ENCODE measurements around the gene ZDHHC17. TPM values are rescaled to one million over a fixed set of nuclear protein-coding genes. Genes with fewer than 3 reads are reported as not detected.

Gene ZDHHC17
- total RNA-seq, 1 experiment from 2014 or later: 20.9 TPM

GRCh38 chr12:76863837-76864236 lies 99.9 kb downstream of the ZDHHC17 start:
- Histone ChIP-seq H3K4me3 (no peak overlapping the region), H3K9me3 (replicated peaks) (no peaks in the 10 kb centered on the region), H3K27ac (peak overlapping the region; percentile 67), H3K36me3 (peaks cover 33% of the 10 kb centered on the region), H3K27me3 (replicated peaks) (no peaks in the 10 kb centered on the region), H3K4me1 (replicated peaks) (peaks cover 54% of the 10 kb centered on the region)
- DNase-seq (ENCODE audit: low read depth in 1 of 2, low spot score in 2 of 2): peak in 1 of 2 experiments; percentile 36

- no peaks in the 10 kb centered on the region for H3K9me3 ChIP-seq (replicated peaks)
- peaks cover 54% of the 10 kb centered on the region for H3K4me1 ChIP-seq (replicated peaks)
- H3K27me3 ChIP-seq (replicated peaks): no peaks in the 10 kb centered on the region
- no peak overlapping the region for H3K4me3 ChIP-seq
- DNase-seq (ENCODE audit: low read depth in 1 of 2, low spot score in 2 of 2): no peak
- H3K36me3 ChIP-seq: peaks cover 25% of the 10 kb centered on the region
- peak overlapping the region; percentile 67 for H3K27ac ChIP-seq
Measured at GRCh38 chr12:76864791-76865400, 101.0 kb downstream of the ZDHHC17 start.

- Histone ChIP-seq H3K4me1 (replicated peaks) (peaks cover 54% of the 10 kb centered on the region), H3K36me3 (peaks cover 18% of the 10 kb centered on the region), H3K27ac (peak overlapping the region; percentile 45), H3K27me3 (replicated peaks) (no peaks in the 10 kb centered on the region), H3K9me3 (replicated peaks) (no peaks in the 10 kb centered on the region), H3K4me3 (no peak overlapping the region)
- peak in 1 of 2 experiments; percentile 54 for DNase-seq (ENCODE audit: low read depth in 1 of 2, low spot score in 2 of 2)
Measured at GRCh38 chr12:76866151-76866567, 102.2 kb downstream of the ZDHHC17 start.

- no peak overlapping the region for H3K4me3 ChIP-seq
- H3K27ac ChIP-seq: peak overlapping the region; percentile 45
- H3K27me3 ChIP-seq (replicated peaks): no peaks in the 10 kb centered on the region
- H3K9me3 ChIP-seq (replicated peaks): no peaks in the 10 kb centered on the region
- peak; percentile 34 to 55 for DNase-seq (ENCODE audit: low read depth in 1 of 2, low spot score in 2 of 2)
- peaks cover 54% of the 10 kb centered on the region for H3K4me1 ChIP-seq (replicated peaks)
- peaks cover 14% of the 10 kb centered on the region for H3K36me3 ChIP-seq
Measured at GRCh38 chr12:76866726-76867125, 102.8 kb downstream of the ZDHHC17 start.

- Histone ChIP-seq H3K36me3 (no peaks in the 10 kb centered on the region), H3K4me3 (no peak overlapping the region), H3K27ac (no peak overlapping the region), H3K4me1 (replicated peaks) (peaks cover 14% of the 10 kb centered on the region), H3K9me3 (replicated peaks) (no peaks in the 10 kb centered on the region), H3K27me3 (replicated peaks) (no peaks in the 10 kb centered on the region)
- no peak for DNase-seq (ENCODE audit: low read depth in 1 of 2, low spot score in 2 of 2)
Measured at GRCh38 chr12:76871082-76871481, 107.2 kb downstream of the ZDHHC17 start.

- Histone ChIP-seq H3K9me3 (replicated peaks) (no peaks in the 10 kb centered on the region), H3K27me3 (replicated peaks) (no peaks in the 10 kb centered on the region), H3K4me3 (no peak overlapping the region), H3K27ac (no peak overlapping the region), H3K4me1 (replicated peaks) (peaks cover 7% of the 10 kb centered on the region), H3K36me3 (no peaks in the 10 kb centered on the region)
- DNase-seq (ENCODE audit: low read depth in 1 of 2, low spot score in 2 of 2): no peak
Measured at GRCh38 chr12:76871742-76872141, 107.8 kb downstream of the ZDHHC17 start.

GRCh38 chr12:76872415-76872814 lies 108.5 kb downstream of the ZDHHC17 start:
- Histone ChIP-seq H3K36me3 (no peaks in the 10 kb centered on the region), H3K4me1 (replicated peaks) (peaks cover 4% of the 10 kb centered on the region; the same call in 1 of the 2 replicates), H3K27me3 (replicated peaks) (no peaks in the 10 kb centered on the region), H3K27ac (no peak overlapping the region), H3K9me3 (replicated peaks) (no peaks in the 10 kb centered on the region), H3K4me3 (no peak overlapping the region)
- no peak for DNase-seq (ENCODE audit: low read depth in 1 of 2, low spot score in 2 of 2)

GRCh38 chr12:76874027-76874426 lies 110.1 kb downstream of the ZDHHC17 start:
- Histone ChIP-seq H3K27me3 (replicated peaks) (no peaks in the 10 kb centered on the region), H3K4me3 (no peak overlapping the region), H3K27ac (no peak overlapping the region), H3K4me1 (replicated peaks) (peaks cover 8% of the 10 kb centered on the region; the same call in 1 of the 2 replicates), H3K9me3 (replicated peaks) (no peaks in the 10 kb centered on the region), H3K36me3 (peaks cover 3% of the 10 kb centered on the region; the same call in 1 of the 2 replicates)
- DNase-seq (ENCODE audit: low read depth in 1 of 2, low spot score in 2 of 2): no peak

GRCh38 chr12:76874491-76875190 lies 110.7 kb downstream of the ZDHHC17 start:
- no peak for DNase-seq (ENCODE audit: low read depth in 1 of 2, low spot score in 2 of 2)
- Histone ChIP-seq H3K4me1 (replicated peaks) (peaks cover 15% of the 10 kb centered on the region), H3K27ac (no peak overlapping the region), H3K9me3 (replicated peaks) (no peaks in the 10 kb centered on the region), H3K27me3 (replicated peaks) (no peaks in the 10 kb centered on the region), H3K4me3 (no peak overlapping the region), H3K36me3 (peaks cover 5% of the 10 kb centered on the region; the same call in 1 of the 2 replicates)

- no peak for DNase-seq (ENCODE audit: low read depth in 1 of 2, low spot score in 2 of 2)
- Histone ChIP-seq H3K36me3 (peaks cover 5% of the 10 kb centered on the region; the same call in 1 of the 2 replicates), H3K4me1 (replicated peaks) (peaks cover 26% of the 10 kb centered on the region), H3K9me3 (replicated peaks) (no peaks in the 10 kb centered on the region), H3K27ac (no peak overlapping the region), H3K27me3 (replicated peaks) (no peaks in the 10 kb centered on the region), H3K4me3 (no peak overlapping the region)
Measured at GRCh38 chr12:76876696-76877229, 112.8 kb downstream of the ZDHHC17 start.

- peak in 1 of 2 experiments; percentile 49 for DNase-seq (ENCODE audit: low read depth in 1 of 2, low spot score in 2 of 2)
- H3K27ac ChIP-seq: peak overlapping the region; percentile 98
- H3K4me3 ChIP-seq: peak overlapping the region; percentile 66
- H3K36me3 ChIP-seq: peaks cover 5% of the 10 kb centered on the region; the same call in 1 of the 2 replicates
- H3K27me3 ChIP-seq (replicated peaks): no peaks in the 10 kb centered on the region
- H3K4me1 ChIP-seq (replicated peaks): peaks cover 26% of the 10 kb centered on the region
- H3K9me3 ChIP-seq (replicated peaks): no peaks in the 10 kb centered on the region
Measured at GRCh38 chr12:76878099-76878898, 114.4 kb downstream of the ZDHHC17 start.

- Histone ChIP-seq H3K9me3 (replicated peaks) (no peaks in the 10 kb centered on the region), H3K27ac (peak within 1 kb of the TSS; percentile 98), H3K4me1 (replicated peaks) (peaks cover 26% of the 10 kb centered on the region), H3K4me3 (peak within 1 kb of the TSS; percentile 66), H3K27me3 (replicated peaks) (no peaks in the 10 kb centered on the region), H3K36me3 (peaks cover 5% of the 10 kb centered on the region; the same call in 1 of the 2 replicates)
- DNase-seq (ENCODE audit: low read depth in 1 of 2, low spot score in 2 of 2): peak; percentile 91 to 95
Measured at GRCh38 chr12:76878899-76879709, 115.2 kb downstream of the ZDHHC17 start, which contains the start of gene CSRP2. Gene CSRP2, minus strand, starts transcription at chr12:76879019. Its CDS starts 12,759 bp downstream, at chr12:76866260.
